Measurements from ENCODE around the gene ATG3.

ATG3 gene

GRCh38 chr3:112557976-112558375 lies 3.8 kb downstream of the ATG3 start:
- H3K9me3 ChIP-seq (ENCODE audit: control insufficient read depth, insufficient read depth, low read depth, low read length) = no peaks in the 10 kb centered on the region
- no peak overlapping the region for H3K4me3 ChIP-seq (ENCODE audit: low read depth, low read length)
- peaks cover 2% of the 10 kb centered on the region; the same call in 1 of the 2 replicates for H3K4me1 ChIP-seq (ENCODE audit: control insufficient read depth, insufficient read depth, low read length)
- POLR2A ChIA-PET = interaction anchor here (0.6 kb wide), 1 partner anchor 843 kb away, joined by 3 read pairs; no protein-coding TSS in a partner anchor
- CTCF ChIA-PET = no interaction called here
- peaks cover 0 to 10% of the 10 kb centered on the region in 2 experiments; a peak in 2 of 3 replicates for H3K36me3 ChIP-seq (ENCODE audit: control insufficient read depth in 2 of 2, insufficient read depth in 1 of 2, low read length in 2 of 2)
- no peak for TF ChIP-seq ZBTB48 (tag by site-specific recombination; IDR thresholded peaks at IDR 0.05)
- no peak for TF ChIP-seq ZNF792 (tag by site-specific recombination; IDR thresholded peaks at IDR 0.05)
- no peak for TF ChIP-seq KLF1 (tag by site-specific recombination; IDR thresholded peaks at IDR 0.05)
- no peak for TF ChIP-seq ZNF707 (tag by site-specific recombination; IDR thresholded peaks at IDR 0.05)
- TF ChIP-seq ZIC2 (tag by site-specific recombination; IDR thresholded peaks at IDR 0.05) = no peak
- no peak for TF ChIP-seq ZNF843 (tag by site-specific recombination; IDR thresholded peaks at IDR 0.05)
- TF ChIP-seq ZNF133 (tag by site-specific recombination; IDR thresholded peaks at IDR 0.05) = no peak
- TF ChIP-seq ZNF513 (tag by site-specific recombination; IDR thresholded peaks at IDR 0.05) = no peak
- no peak for TF ChIP-seq ZNF501 (tag by site-specific recombination; IDR thresholded peaks at IDR 0.05)
- no peak for TF ChIP-seq ZNF777 (tag by site-specific recombination; IDR thresholded peaks at IDR 0.05; ENCODE audit: borderline replicate concordance)
- TF ChIP-seq ZFHX2 (tag by site-specific recombination; conservative IDR thresholded peaks at IDR 0.05) = no peak
- TF ChIP-seq ZNF155 (tag by site-specific recombination; IDR thresholded peaks at IDR 0.05) = no peak
- TF ChIP-seq ZNF214 (tag by site-specific recombination; IDR thresholded peaks at IDR 0.05; ENCODE audit: borderline replicate concordance) = no peak
- no peak for TF ChIP-seq ZBTB11 (tag by site-specific recombination; conservative IDR thresholded peaks at IDR 0.05; ENCODE audit: low read depth)
- no peak for TF ChIP-seq ZNF426 (tag by site-specific recombination; IDR thresholded peaks at IDR 0.05)
- no peak for TF ChIP-seq ZSCAN23 (tag by site-specific recombination; IDR thresholded peaks at IDR 0.05)
- H3K27ac ChIP-seq (ENCODE audit: extremely low read depth, low read depth, low read length) = no peak overlapping the region

- ChIA-PET CTCF (interaction anchor here (0.6 kb wide), 1 partner anchor 43 kb away, joined by 3 read pairs; no protein-coding TSS in a partner anchor), POLR2A (no interaction called here)
- Histone ChIP-seq H3K4me1 (ENCODE audit: control insufficient read depth, insufficient read depth, low read length) (peaks cover 2% of the 10 kb centered on the region; the same call in 1 of the 2 replicates), H3K4me3 (ENCODE audit: low read depth, low read length) (no peak overlapping the region), H3K27ac (ENCODE audit: extremely low read depth, low read depth, low read length) (no peak overlapping the region), H3K36me3 (ENCODE audit: control insufficient read depth in 2 of 2, insufficient read depth in 1 of 2, low read length in 2 of 2) (peaks cover 0 to 10% of the 10 kb centered on the region in 2 experiments; a peak in 2 of 3 replicates), H3K9me3 (ENCODE audit: control insufficient read depth, insufficient read depth, low read depth, low read length) (no peaks in the 10 kb centered on the region)
- TF ChIP-seq SP7 (tag by site-specific recombination; IDR thresholded peaks at IDR 0.05) (peak; percentile 93), ZNF473 (tag by site-specific recombination; IDR thresholded peaks at IDR 0.05) (no peak), RBAK (tag by site-specific recombination; IDR thresholded peaks at IDR 0.05) (no peak), ZNF529 (tag by site-specific recombination; IDR thresholded peaks at IDR 0.05; ENCODE audit: insufficient replicate concordance) (no peak), ZBTB17 (tag by site-specific recombination; IDR thresholded peaks at IDR 0.05) (0 out of 2 replicates have a peak, but pooled peaks have one; percentile 24), ZNF221 (tag by site-specific recombination; IDR thresholded peaks at IDR 0.05; ENCODE audit: borderline replicate concordance) (no peak), ZBTB48 (tag by site-specific recombination; IDR thresholded peaks at IDR 0.05) (no peak), ZNF350 (tag by site-specific recombination; IDR thresholded peaks at IDR 0.05) (no peak), HOXC10 (CRISPR knock-in tag; IDR thresholded peaks at IDR 0.05) (no peak), OSR2 (tag by site-specific recombination; IDR thresholded peaks at IDR 0.05) (peak; percentile 13; the same call in 1 of the 2 replicates), ZNF174 (tag by site-specific recombination; IDR thresholded peaks at IDR 0.05) (no peak), REST (tag by site-specific recombination; IDR thresholded peaks at IDR 0.05) (no peak), TRIM28 (IDR thresholded peaks at IDR 0.05; ENCODE audit: borderline replicate concordance, low read length) (no peak), ZNF843 (tag by site-specific recombination; IDR thresholded peaks at IDR 0.05) (peak; percentile 59; the same call in 1 of the 2 replicates)
Observed at GRCh38 chr3:112555535-112556170, 6.1 kb downstream of the ATG3 start.
